ENCODE data around the gene ATP8A2. TPM values are rescaled to one million over a fixed set of nuclear protein-coding genes. Genes with fewer than 3 reads are reported as not detected.

Gene ATP8A2
- total RNA-seq, 1 donor from 2014 or later: 4.2 TPM

GRCh38 chr13:25930653-25931052 is 558.9 kb downstream of the ATP8A2 start:
- peaks cover 47% of the 10 kb centered on the region for H3K4me1 Mint-ChIP-seq
- H3K79me2 ChIP-seq (ENCODE audit: low read depth): no peaks in the 10 kb centered on the region

GRCh38 chr13:25932365-25932764 is 560.6 kb downstream of the ATP8A2 start:
- peaks cover 62% of the 10 kb centered on the region for H3K4me1 ChIP-seq
- peak; percentile 28 for DNase-seq (ENCODE audit: low spot score)
- peak overlapping the region; percentile 62 for H3K4me2 ChIP-seq
- H3F3A ChIP-seq (ENCODE audit: low read depth): peaks cover 39% of the 10 kb centered on the region
- no peak overlapping the region for H3K9ac ChIP-seq
- Mint-ChIP-seq H3K27me3 (ENCODE audit: insufficient read depth, low read depth) (peaks cover 13% of the 10 kb centered on the region), H3K9me3 (no peaks in the 10 kb centered on the region), H3K4me3 (no peak overlapping the region), H3K27ac (no peak overlapping the region), H3K36me3 (no peaks in the 10 kb centered on the region), H3K4me1 (peaks cover 40% of the 10 kb centered on the region)
- H3K79me2 ChIP-seq (ENCODE audit: low read depth): no peaks in the 10 kb centered on the region
- TF ChIP-seq CTCF (IDR thresholded peaks at IDR 0.05) (no peak), EZH2 (IDR thresholded peaks at IDR 0.05) (no peak), EZH2phosphoT487 (IDR thresholded peaks at IDR 0.05) (no peak)
- H3K4me3 ChIP-seq: peak overlapping the region; percentile 15
- peak overlapping the region; percentile 75 for H3K27ac ChIP-seq
- H3K27me3 ChIP-seq: no peaks in the 10 kb centered on the region
- no peaks in the 10 kb centered on the region for H3K36me3 ChIP-seq
- no peaks in the 10 kb centered on the region for H4K20me1 ChIP-seq (ENCODE audit: low read depth)
- H3K9me3 ChIP-seq (ENCODE audit: low read depth): no peaks in the 10 kb centered on the region
- no peak overlapping the region for H2AFZ ChIP-seq (replicated peaks)

More at GRCh38 chr13:25930653-25931052, 558.9 kb downstream of the ATP8A2 start:
- no peak overlapping the region for H3K27ac ChIP-seq
- H3K9ac ChIP-seq: no peak overlapping the region
- H2AFZ ChIP-seq (replicated peaks): no peak overlapping the region
- H3K9me3 ChIP-seq (ENCODE audit: low read depth): no peaks in the 10 kb centered on the region
- H3K27ac Mint-ChIP-seq: peak overlapping the region; percentile 2
- peak overlapping the region; percentile 12 for H3K4me2 ChIP-seq
- peaks cover 39% of the 10 kb centered on the region for H3F3A ChIP-seq (ENCODE audit: low read depth)
- no peaks in the 10 kb centered on the region for H3K27me3 ChIP-seq
- no peak for TF ChIP-seq EZH2phosphoT487 (IDR thresholded peaks at IDR 0.05)
- TF ChIP-seq EZH2 (IDR thresholded peaks at IDR 0.05): no peak
- no peak for TF ChIP-seq CTCF (IDR thresholded peaks at IDR 0.05)
- H3K36me3 ChIP-seq: no peaks in the 10 kb centered on the region
- H4K20me1 ChIP-seq (ENCODE audit: low read depth): no peaks in the 10 kb centered on the region
- H3K4me1 ChIP-seq: peaks cover 63% of the 10 kb centered on the region
- no peaks in the 10 kb centered on the region for H3K36me3 Mint-ChIP-seq
- no peak overlapping the region for H3K4me3 Mint-ChIP-seq
- DNase-seq (ENCODE audit: low spot score): peak; percentile 23
- peaks cover 3% of the 10 kb centered on the region for H3K9me3 Mint-ChIP-seq
- peaks cover 13% of the 10 kb centered on the region for H3K27me3 Mint-ChIP-seq (ENCODE audit: insufficient read depth, low read depth)
- H3K4me3 ChIP-seq: no peak overlapping the region

- H2AFZ ChIP-seq (replicated peaks): no peak overlapping the region
- H3K4me1 Mint-ChIP-seq: peaks cover 34% of the 10 kb centered on the region
These were observed 561.7 kb downstream of the ATP8A2 start for GRCh38 chr13:25933520-25933919.

More at GRCh38 chr13:25933520-25933919, 561.7 kb downstream of the ATP8A2 start:
- Histone ChIP-seq H3K9me3 (ENCODE audit: low read depth) (no peaks in the 10 kb centered on the region), H3K4me3 (no peak overlapping the region), H3K4me2 (no peak overlapping the region), H3K36me3 (no peaks in the 10 kb centered on the region), H3F3A (ENCODE audit: low read depth) (peaks cover 39% of the 10 kb centered on the region), H3K79me2 (ENCODE audit: low read depth) (no peaks in the 10 kb centered on the region), H3K9ac (no peak overlapping the region), H3K4me1 (peaks cover 50% of the 10 kb centered on the region), H4K20me1 (ENCODE audit: low read depth) (no peaks in the 10 kb centered on the region), H3K27ac (no peak overlapping the region), H3K27me3 (no peaks in the 10 kb centered on the region)
- Mint-ChIP-seq H3K27me3 (ENCODE audit: insufficient read depth, low read depth) (peaks cover 16% of the 10 kb centered on the region), H3K9me3 (no peaks in the 10 kb centered on the region), H3K4me3 (no peak overlapping the region), H3K27ac (no peak overlapping the region), H3K36me3 (no peaks in the 10 kb centered on the region)
- no peak for TF ChIP-seq EZH2 (IDR thresholded peaks at IDR 0.05)
- no peak for TF ChIP-seq CTCF (IDR thresholded peaks at IDR 0.05)
- no peak for TF ChIP-seq EZH2phosphoT487 (IDR thresholded peaks at IDR 0.05)
- no peak for DNase-seq (ENCODE audit: low spot score)

Measured in neural progenitor cell (in vitro differentiated cells).